Type B pancreatic cell (in vitro differentiated cells): ENCODE results near the gene PARP12. TPM values are rescaled to one million over a fixed set of nuclear protein-coding genes. Genes with fewer than 3 reads are reported as not detected.
"Not testable (repeated sequence)": the region's sequence is repeated elsewhere in the genome, so short reads cannot be mapped to it uniquely, and the experiment has no call there.

Experiments used
- DNase-seq: peaks from one replicate; pipeline ENCODE4 v3.0.0; 2021; ENCODE audit warnings: mixed read lengths; ENCODE audit not compliant: unreplicated experiment; ENCODE audit errors: extremely low spot score
- H3K27ac Mint-ChIP-seq: 2 replicates; pipeline ENCODE4 v1.8.0; 2021; ENCODE audit warnings: mild to moderate bottlenecking, mixed read lengths
- H3K27me3 Mint-ChIP-seq: 2 replicates; pipeline ENCODE4 v1.8.0; 2021; ENCODE audit warnings: mixed read lengths
- H3K36me3 Mint-ChIP-seq: 2 replicates; pipeline ENCODE4 v1.8.0; 2021; ENCODE audit warnings: mixed read lengths
- H3K4me1 Mint-ChIP-seq: one replicate; pipeline ENCODE4 v1.8.0; 2021; ENCODE audit warnings: mixed read lengths; ENCODE audit not compliant: unreplicated experiment
- H3K4me3 Mint-ChIP-seq: 2 replicates; pipeline ENCODE4 v1.8.0; 2021; ENCODE audit warnings: mild to moderate bottlenecking, mixed read lengths
- H3K9me3 Mint-ChIP-seq: 2 replicates; pipeline ENCODE4 v1.8.0; 2021; ENCODE audit warnings: mixed read lengths
- CTCF ChIP-seq: fragments of 200-600 bp; sonication (generic); conservative IDR thresholded peaks from 2 replicates; pipeline ENCODE4 v1.5.0; 2021; ENCODE audit warnings: antibody characterized with exemption, mild to moderate bottlenecking
- long read RNA-seq: library from polyadenylated mRNA; unstranded; transcript quantifications from one replicate; pipeline ENCODE4 v2.0.0, GENCODE V29; 2020
- total RNA-seq: library from RNA; stranded (reverse); gene quantifications from 2 replicates; pipeline ENCODE4 v1.2.1, GENCODE V29; 2021; ENCODE audit warnings: low replicate concordance

Gene PARP12
- 11.9 and 20.5 TPM in 2 replicates for total RNA-seq
- long read RNA-seq, partial matches to known transcripts: 1 of 5 reads
- long read RNA-seq, other reads (novel, unspliced or antisense): 2 of 5 reads

GRCh38 chr7:140062528-140063299, at the start of gene PARP12:
Gene PARP12 (minus strand): TSS chr7:140062951. CDS start chr7:140062847, 104 bp downstream.
- Mint-ChIP-seq H3K4me3 (peak within 1 kb of the TSS; percentile 86), H3K9me3 (peaks cover 11% of the 10 kb centered on the region), H3K27me3 (peaks cover 21% of the 10 kb centered on the region), H3K36me3 (peaks cover 10% of the 10 kb centered on the region), H3K27ac (peak within 1 kb of the TSS; percentile 68), H3K4me1 (peaks cover 12% of the 10 kb centered on the region)
- TF ChIP-seq CTCF: no peak
- DNase-seq: peak; percentile 84

- H3K9me3 Mint-ChIP-seq, H3K4me3 Mint-ChIP-seq: not testable (repeated sequence)
Observed at GRCh38 chr7:140108777-140109176, 46.0 kb upstream of the PARP12 start.

GRCh38 chr7:140096459-140096858, 33.7 kb upstream of the PARP12 start:
- no peak for DNase-seq
- no peak for TF ChIP-seq CTCF
- Mint-ChIP-seq H3K4me3 (no peak overlapping the region), H3K4me1 (no peaks in the 10 kb centered on the region), H3K9me3 (no peaks in the 10 kb centered on the region), H3K27me3 (no peaks in the 10 kb centered on the region), H3K36me3 (peaks cover 52% of the 10 kb centered on the region), H3K27ac (no peak overlapping the region)

More at GRCh38 chr7:140108777-140109176, 46.0 kb upstream of the PARP12 start:
- DNase-seq, H3K4me1 Mint-ChIP-seq, H3K27me3 Mint-ChIP-seq, H3K27ac Mint-ChIP-seq: not testable (repeated sequence)
- H3K36me3 Mint-ChIP-seq: peaks cover 36% of the 10 kb centered on the region

- Mint-ChIP-seq H3K9me3 (no peaks in the 10 kb centered on the region), H3K27ac (no peak overlapping the region), H3K27me3 (no peaks in the 10 kb centered on the region), H3K4me1 (no peaks in the 10 kb centered on the region), H3K36me3 (peaks cover 40% of the 10 kb centered on the region), H3K4me3 (no peak overlapping the region)
- DNase-seq: no peak
- no peak for TF ChIP-seq CTCF
Observed at GRCh38 chr7:140093375-140093774, 30.6 kb upstream of the PARP12 start.

- no peak for TF ChIP-seq CTCF
- Mint-ChIP-seq H3K4me1 (no peaks in the 10 kb centered on the region), H3K27me3 (no peaks in the 10 kb centered on the region), H3K27ac (no peak overlapping the region), H3K36me3 (no peaks in the 10 kb centered on the region), H3K4me3 (no peak overlapping the region), H3K9me3 (no peaks in the 10 kb centered on the region)
- no peak for DNase-seq
Observed at GRCh38 chr7:140085447-140085846, 22.7 kb upstream of the PARP12 start.

GRCh38 chr7:140084972-140085371, 22.2 kb upstream of the PARP12 start:
- Mint-ChIP-seq H3K36me3 (no peaks in the 10 kb centered on the region), H3K27me3 (no peaks in the 10 kb centered on the region), H3K4me1 (no peaks in the 10 kb centered on the region), H3K4me3 (no peak overlapping the region), H3K9me3 (no peaks in the 10 kb centered on the region), H3K27ac (no peak overlapping the region)
- no peak for TF ChIP-seq CTCF
- DNase-seq: no peak
